ENCODE data around the gene DNAL1.

DNAL1 gene

DNA sequence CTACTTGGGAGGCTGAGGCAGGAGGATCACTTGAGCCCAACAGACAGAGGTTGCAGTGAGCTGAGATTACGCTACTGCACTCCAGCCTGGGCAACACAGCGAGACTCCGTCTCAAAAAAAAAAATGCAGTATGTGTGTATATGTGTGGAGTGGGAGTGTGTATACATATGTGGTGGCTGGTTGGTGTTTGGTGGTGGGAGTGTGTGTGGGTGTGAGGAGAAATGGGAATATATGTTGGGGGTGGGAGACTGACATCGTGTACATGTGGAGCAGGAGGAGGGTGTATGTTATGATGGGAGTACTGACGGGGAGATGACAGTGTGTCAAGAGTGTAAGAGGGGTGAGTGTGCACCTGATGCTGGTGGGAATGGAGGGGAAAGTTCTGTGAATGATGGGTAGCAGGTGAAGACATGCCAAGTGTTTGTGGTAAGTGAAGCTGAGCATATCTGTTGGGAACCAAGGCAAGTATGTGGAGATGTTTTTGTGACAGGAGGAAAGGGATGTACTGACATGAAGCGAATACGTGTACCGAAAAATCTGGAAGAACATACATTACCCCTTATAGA is 65.2 kb downstream of the DNAL1 start:
- DNase-seq = no peak

DNA sequence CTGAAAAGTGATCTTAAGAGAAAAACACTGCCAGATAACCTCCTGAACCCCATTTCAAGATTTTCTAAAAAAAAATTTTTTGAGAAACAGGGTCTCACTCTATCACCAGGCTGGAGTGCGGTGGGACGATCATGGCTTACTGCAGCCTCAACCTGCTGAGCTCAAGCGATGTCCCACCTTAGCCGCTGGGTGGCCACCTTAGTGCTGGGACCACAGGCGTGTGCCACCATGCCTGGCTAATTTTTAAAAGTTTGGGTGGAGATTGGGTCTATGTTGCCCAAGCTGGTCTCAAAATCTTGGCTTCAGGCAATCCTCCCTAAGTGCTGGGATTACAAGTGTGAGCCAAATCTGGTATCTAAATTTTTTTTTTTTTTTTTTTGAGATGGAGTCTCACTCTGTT is 66.0 kb downstream of the DNAL1 start:
- DNase-seq = no peak

DNA sequence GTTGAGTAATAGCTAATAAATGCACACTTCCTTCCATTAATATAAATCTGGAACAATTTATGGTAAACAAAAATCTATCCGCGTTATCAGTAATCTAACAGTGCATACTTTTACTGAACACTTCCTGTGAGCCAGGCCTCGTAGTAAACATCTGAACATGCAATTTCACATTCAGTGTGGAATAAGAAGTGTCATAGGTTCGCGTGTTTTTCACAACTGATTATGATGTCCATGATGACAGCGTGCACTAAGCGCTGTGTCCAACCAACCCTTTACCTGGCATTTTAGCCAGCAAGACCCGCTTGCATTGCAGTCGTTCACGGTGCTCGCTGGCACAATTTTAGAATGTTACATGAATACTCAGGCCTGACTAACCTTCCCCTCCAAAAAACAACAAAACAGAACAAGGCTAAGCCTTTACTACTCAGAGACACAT is 67.3 kb downstream of the DNAL1 start:
- DNase-seq = no peak

DNA sequence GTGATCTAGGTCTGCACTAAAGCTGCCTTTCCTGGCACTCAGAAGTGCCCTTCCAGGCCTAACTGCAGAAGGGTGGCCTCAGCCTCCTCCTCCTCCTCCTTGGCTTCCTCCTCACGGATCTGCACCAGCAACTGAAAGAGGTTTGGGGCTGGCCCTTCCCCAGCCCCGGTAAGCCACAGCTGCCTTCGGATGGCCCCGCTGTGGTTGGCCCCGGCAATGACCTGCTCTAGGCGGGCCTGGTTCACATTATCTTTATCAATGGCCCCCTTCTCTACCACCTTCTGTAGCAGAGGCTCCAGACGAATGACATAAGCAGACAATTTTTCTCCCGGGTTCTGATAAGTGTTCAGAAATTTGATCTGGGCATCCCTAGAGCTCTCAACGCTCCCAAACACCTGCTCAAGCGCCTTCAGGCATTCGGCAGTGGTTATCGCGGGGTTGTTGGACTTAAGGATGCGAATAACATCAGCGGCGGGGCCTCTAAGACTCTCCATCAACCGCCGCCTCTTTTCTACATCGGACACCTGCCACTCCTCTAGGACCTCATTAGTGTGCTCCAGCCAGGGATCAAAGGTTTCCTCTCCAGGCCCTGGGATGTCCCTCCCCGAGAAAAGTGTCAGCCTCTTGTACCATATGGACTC is 67.9 kb downstream of the DNAL1 start:
- DNase-seq = peak; percentile 76

DNA sequence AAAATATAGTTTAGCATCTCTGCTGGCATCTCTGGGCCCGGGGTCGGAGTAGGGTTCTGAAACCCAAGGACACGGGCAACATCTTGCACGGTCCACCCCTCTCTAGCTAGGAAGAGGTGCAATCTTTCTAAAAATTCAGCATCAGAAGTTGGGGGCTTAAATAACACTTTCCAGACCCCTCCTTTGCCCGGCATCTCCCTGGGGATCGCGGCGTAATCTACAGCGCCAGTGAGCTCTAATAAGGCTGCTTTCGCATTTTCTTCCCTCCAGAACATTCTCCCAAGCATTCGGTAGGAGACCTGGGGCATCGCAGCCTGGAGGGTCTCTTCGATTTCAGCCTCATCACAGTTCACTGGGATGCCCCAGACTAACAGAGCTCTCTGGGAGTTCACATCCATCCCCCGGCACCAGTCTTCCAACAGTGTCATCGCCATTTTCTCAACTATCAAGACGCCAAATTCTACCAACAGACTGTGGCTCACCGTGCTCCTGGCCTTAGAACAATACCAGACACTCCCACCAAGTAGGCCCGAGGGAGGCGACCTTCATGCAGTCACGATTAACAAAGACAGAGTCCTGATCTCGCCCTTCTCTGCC is 68.5 kb downstream of the DNAL1 start:
- DNase-seq = no peak

DNA sequence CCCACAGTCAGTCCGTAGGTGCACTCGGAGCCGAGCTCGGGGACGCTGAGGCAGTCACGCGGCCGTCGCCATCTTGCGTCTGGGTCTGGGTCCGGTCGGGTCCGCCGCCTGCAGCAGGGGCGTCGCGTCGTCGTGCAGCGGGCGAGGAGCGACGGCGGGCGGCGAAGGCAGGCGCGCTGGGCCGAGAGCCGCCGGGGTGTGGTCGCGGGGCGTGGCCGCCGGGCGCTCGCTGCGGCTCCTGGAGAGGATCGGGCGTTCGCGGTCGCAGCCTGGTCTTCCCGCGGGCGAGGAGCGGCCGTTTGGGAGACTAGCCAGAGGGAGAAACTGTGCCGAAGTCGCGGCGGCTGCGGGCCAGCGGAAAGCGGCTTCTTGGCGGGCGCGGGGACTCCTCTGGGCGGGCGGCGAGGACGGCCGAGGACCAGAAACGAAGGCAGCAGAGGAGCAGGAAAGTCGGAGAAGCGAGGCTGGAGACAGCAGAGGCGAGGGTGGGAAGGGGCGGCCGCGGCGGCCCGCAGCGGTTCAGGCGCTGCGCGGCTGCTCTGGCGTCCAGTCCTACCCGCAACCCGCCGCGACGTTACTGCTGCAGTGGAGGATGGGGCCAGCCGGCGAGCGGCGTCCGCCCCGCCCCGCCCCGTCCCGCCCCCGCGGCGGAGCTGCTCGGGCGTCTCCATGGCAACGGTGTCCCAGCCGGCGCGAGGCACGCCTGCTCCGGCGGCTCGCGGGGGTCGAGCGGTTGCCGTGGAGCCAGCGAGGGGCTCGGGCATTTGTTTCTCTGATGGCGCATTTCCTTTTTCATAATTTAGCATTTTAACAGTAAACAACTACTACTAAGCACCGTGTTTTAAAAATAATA is 69.2 kb downstream of the DNAL1 start, which contains the start of gene PNMA1:
TSS of gene PNMA1 (minus strand) at position 582 of the 853 bp plus-strand sequence. CDS start 745 bp downstream, outside the sequence.
- peak; percentile 95 for DNase-seq

DNA sequence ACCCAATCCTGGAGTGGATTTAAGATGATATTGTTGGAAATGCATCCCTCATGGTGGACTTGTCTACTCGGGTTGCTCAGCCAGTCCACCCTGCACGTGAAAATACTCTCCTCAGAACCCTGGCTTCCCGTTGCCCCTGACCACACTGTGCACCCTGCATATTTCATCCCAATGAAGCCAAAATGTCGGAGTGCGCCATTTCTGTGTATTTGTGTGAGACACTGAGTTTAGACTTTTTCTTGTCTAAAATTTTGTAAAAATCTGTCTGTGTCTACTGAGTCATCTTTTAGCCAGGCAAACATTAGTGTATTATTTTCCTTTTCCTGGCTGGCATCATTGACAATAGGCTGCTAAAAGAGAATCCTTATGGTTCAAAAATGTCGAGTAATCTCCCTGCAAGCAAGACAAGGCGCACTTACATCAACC is 69.9 kb downstream of the DNAL1 start:
- DNase-seq = no peak

DNA sequence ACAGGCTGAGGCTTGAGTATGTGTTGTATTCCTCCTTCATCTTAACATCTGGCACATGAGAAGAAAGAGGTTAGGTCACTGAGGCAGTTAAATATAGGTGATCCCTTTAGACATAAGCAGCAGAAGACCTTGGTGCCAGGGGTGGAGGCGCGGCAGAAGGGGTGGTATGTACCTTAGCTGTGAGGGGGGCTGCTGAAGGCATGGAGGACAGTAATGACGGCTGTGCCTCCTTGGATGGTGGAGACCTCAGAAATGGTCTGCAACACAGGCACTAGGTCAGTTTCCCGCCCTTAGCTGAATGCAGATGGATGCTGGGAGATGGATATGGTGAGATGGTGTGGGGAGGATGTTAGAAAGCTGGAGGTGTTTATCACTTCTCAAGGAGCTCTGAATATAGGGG is 70.9 kb downstream of the DNAL1 start:
- DNase-seq = no peak

DNA sequence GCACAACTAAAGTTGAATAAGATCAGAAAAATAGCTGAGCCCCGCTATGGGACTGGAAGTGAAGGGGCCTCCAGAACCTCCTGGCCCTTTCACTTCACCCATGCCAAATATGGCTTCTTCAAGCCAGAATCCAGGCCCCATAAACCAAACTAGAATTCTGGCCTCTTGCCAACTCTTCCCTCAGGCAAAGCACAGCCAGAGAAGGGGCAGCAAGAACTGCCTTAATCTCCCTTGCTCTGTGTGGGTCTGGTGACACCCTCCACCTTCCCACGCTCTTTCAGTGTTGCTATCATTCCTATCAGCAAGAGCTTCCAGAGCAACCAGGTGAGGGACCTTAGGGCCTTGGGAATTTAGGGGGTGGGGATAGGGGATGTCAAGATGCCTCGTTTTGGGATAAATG is 72.5 kb downstream of the DNAL1 start:
- DNase-seq = no peak

DNA sequence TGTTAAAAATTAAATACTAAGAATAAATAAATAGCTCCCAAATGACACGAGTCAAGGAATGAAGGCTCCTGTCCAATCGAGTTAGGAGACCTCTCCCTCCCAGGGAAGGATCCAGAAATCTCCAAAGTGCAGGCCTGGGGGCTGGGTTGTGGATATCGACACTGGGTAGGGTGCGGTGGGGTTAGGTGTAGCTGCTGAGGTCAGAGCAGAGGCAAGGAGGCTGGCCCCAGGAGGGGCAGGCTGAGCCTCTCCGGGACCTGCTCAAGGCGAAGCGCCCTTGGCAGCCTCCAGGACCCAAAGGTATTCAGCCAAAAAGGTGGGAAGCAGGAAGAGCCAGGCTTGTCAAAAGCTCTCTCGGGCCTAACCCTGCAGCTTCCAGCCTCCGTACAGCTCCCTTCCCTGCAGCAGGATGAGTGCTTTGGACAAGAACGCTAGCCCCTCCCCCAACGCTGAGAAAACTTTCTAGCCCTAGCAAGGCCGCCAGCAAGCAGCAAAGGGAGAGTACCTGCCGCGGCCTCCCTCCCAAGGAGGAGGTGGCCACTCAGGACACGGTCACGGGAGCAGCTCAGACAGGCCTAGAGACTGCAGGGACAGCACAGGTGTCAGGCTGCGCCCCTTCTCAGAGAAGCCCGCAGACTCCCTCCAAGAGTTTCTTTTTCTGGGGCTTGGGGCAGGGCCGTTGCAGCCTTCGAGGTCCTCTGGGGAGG is 73.1 kb downstream of the DNAL1 start:
- DNase-seq = no peak

DNA sequence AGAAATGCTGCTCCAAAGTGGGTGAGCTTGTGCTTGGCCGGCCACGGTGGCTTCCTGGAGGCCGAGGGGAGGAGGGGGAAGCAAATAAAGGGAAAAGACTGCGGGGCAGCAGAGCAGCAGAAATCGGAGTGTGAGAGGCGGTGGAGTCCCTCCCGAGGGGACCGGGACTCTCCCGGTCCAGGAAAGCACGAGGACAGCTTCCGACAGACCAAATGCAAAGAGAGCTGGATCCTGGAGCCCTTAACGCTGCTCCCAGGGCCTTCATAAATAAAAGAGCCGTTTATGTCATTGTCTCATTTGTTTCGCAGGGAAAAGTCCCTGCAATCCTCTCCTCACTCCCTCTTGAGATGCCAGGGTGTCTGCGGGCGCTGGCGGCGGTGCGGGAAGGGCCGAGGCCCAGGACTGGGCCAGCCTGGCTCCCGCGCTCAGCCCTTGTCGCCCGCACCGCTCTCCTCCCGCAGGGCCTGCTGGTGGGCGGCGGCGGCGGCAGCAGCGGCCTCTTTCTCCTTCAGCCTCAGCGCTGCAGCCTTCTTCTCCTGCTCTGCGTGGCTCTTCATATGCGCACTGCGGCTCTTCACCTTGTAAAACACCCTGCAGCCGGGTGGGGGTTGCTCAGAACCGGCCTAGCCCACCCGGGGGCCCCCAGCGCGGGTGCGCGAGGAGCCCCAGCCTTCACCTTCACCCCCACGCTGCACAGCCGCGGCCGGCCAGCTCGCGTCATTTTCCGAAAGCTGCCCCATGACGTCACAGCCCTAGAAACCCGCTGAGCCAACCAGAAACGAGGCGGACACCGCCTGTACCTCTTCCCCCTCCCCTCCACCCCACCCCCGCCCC is 73.8 kb downstream of the DNAL1 start:
- no peak for DNase-seq

DNA sequence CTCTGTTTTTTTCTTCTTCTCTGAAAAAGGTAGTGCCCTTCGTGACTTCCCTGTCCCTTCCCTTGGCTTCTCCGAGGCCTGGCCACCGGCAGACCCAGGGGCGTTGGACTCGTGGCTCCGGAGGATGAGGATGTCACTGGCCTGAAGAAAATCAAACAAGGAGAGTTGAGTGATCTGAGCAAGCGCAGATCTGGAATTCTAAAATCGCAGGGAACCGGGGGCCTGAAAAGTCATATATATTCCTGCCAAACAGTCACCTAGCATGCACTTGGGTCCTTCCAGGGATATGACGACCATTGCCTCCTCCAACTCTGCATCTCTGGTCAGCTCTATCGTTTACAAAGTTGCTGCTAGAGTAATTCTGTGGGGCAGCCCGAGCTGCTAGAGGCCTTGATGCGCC is 74.6 kb downstream of the DNAL1 start:
- no peak for DNase-seq

DNA sequence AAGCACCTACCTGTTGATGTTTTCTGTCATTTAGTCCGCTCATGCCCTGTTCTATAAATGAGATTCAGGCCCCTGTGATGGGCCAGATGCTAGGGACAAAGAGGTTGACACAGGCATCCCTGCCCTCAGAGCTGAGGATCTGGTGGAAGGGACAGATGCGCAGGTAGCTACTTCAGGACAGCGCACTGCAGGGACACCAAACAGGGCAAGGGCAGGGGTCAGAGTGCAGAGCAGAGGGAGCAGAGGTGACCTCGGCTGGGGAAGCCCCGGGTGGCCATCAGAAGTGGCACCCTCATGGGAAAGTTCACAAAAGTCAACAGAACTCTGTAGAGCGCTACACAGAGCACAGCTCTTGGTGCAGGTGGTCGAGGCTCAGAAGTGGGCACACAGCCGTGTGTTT is 75.0 kb downstream of the DNAL1 start:
- DNase-seq = no peak

DNA sequence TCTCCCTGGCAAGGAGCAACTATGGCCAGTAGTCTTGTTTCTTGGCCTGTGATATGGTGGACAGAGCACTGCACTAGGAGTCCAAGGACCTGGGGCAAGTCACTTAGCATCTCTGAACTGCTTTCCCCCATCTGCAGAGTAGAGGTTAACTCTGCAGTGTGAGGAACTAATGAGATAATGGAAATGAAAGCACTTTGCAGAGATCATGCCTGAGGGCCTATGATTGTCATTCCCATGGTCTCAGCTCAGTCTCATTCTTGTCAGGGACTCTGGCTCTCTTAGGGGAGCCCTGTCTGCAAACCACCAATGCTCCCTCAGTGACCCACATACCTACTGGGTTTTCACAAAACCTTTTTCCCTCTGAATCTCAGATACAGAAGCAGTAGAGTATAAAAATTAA is 75.8 kb downstream of the DNAL1 start:
- no peak for DNase-seq

DNA sequence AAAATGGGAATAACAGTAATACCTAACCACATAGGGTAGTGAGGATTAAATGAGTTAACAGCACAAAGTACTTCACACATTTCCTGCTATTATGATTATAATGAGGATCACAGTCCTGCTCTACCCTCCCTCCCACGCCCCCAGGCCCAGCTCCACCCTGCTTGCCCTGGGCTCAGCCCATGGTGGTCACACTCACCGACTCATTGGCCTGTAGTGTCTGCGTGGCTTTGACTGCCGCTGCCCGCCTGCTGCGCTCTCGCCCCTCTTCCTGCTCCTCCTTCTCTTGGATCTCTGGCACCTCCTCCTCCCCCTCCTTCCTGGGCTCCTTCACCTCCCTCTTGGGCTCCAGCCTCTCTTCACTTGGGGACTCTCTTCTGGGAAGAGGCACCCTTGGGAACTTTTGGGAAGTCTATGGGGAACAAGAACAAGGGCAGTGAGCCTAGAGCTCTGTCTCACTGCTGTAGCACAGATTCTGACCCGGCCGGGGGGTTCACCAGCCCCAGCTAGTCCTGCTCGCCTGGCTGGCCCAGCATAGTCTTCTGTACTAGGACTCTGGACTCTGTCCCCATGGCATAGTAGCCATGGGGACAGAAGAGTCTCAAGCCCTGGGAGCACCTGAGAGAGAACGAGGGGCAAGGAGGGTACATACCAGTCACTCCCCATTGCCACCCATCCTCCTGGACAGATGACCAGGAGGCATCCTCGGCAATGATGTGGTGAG is 76.5 kb downstream of the DNAL1 start:
- no peak for DNase-seq

DNA sequence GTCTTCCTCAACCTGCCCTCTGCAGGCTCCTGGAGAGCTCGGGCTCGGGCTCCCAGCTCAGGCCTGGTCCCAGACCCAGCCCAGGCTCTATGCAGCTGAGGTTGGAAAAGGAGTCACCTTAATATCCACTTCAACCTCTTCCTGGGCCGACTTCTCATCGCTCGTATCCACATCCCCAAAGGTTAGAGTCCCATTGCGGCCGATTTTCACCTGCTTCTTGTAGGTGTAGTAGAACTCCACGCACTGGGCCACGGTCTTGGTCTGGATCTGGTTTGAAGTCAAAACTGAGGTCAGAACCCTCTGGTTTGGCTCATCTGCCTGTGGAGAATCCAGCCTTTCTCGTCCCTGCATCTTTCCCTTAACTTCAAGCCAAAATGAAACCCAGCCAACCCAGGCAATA is 77.8 kb downstream of the DNAL1 start:
- DNase-seq = no peak

DNA sequence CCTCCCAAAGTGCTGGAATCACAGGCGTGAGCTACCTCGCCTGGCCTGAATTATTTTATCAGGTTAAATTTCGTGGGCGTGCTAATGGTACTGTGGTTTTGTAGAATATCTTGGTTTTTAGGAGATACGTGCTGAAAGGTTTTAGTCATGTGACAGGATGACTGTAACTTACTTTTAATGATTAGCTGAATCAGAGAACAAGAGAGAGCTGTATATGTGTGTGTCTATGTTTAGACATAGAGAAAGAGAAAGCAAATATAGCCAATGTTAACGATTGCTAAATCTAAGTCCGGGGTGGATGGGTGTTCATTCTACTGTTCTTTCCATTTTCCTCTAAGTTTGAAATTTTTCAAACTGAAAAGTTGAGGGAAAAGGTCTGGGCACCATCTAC is 78.6 kb downstream of the DNAL1 start:
- no peak for DNase-seq

DNA sequence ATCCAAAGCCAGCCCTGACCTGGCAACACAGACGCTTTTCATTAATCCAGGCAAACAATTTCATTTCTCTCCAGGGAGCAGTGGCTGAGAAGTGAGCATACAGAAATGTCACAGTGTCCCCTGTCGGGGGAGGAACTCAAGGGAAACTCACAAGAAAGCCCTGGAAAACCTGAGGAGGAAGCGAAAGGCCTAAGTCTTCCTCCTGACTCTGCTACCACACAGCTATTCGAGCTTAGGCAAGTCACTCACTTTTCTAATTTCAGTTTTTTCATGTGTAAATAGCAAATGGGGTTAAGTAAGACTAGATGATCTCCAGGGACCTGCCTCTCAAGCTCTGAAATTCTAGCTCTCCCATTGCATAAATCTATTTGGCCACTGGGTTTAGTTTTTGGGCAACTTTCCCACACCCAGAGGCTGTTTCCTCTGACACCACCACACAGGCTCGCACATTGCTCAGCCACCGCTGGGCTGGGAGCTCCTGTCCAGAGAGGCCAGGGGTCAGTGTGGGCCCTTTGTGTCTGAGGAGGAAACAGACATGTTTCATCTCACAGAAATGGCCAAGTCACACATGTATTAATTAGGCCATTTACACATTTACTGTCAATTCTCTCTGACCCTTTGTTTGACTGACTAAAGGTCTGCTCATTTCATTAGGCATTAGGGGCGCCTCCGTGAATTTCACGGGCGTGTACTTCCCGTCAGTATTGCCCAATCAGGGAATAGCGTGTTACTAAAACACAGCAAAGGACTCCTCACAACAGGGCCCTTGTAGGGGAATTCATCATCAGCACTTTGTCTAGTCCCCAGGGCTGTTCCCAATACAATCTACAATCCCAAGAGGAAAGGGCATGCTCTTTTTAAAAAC is 79.2 kb downstream of the DNAL1 start:
- no peak for DNase-seq

DNA sequence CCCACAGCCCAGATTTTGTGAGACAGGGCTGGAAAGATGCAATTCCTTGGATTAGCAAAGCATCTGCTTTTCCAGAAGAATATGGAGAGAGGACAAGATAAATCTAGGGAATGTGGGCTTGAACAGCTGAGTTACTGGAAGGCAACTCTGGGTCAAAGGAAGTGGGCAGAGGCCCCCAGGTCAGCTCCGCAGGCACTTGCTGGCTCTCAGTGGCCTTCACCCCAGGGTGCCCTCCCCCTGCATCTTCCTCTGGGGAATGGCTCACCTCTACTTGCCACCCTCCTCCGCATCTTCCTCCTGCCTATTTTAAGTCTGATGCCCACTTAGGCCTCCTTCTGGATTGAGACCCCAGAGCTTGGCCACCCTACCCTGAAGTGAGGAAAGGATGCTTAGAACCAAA is 79.9 kb downstream of the DNAL1 start:
- DNase-seq = no peak
